Measurements from ENCODE around the gene SCT.

DNA sequence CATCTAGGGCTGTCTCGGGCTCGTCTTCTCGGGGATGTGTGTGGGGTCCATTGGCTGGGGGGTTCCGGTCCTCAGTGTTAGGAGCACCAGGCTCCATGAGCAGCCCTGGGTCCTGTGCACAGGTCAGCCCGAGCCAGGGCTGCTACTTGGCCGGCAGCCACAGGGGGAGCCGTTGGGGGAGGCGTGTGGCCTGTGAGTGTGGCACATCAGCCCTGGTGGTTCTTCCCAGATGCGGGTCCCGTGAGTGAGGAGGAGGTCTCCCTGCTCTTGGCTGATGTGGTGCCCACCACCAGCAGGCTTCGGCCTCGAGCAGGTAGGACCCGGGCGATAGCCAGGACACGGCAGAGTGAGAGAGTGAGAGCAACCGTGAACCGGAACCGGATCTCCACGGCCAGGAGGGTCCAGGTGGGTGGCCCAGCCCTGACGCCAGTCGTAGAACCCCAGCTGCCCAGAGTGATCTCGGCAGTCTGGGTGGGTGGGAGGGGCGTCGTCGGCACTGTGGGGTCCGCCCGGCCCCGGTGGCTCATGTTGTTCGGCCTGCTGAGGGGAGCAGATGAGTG lies 29.7 kb downstream of the SCT start:
- TF ChIP-seq, protein P1, sequence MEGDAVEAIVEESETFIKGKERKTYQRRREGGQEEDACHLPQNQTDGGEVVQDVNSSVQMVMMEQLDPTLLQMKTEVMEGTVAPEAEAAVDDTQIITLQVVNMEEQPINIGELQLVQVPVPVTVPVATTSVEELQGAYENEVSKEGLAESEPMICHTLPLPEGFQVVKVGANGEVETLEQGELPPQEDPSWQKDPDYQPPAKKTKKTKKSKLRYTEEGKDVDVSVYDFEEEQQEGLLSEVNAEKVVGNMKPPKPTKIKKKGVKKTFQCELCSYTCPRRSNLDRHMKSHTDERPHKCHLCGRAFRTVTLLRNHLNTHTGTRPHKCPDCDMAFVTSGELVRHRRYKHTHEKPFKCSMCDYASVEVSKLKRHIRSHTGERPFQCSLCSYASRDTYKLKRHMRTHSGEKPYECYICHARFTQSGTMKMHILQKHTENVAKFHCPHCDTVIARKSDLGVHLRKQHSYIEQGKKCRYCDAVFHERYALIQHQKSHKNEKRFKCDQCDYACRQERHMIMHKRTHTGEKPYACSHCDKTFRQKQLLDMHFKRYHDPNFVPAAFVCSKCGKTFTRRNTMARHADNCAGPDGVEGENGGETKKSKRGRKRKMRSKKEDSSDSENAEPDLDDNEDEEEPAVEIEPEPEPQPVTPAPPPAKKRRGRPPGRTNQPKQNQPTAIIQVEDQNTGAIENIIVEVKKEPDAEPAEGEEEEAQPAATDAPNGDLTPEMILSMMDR (conservative IDR thresholded peaks at IDR 0.05; ENCODE audit: low read depth, low read length), result no peak
- TF ChIP-seq EZH2 (IDR thresholded peaks at IDR 0.05; ENCODE audit: borderline replicate concordance, low read depth, low read length, poor library complexity, severe bottlenecking), result no peak
